ENCODE measurements around the gene CPNE4.

The CPNE4 gene

DNA sequence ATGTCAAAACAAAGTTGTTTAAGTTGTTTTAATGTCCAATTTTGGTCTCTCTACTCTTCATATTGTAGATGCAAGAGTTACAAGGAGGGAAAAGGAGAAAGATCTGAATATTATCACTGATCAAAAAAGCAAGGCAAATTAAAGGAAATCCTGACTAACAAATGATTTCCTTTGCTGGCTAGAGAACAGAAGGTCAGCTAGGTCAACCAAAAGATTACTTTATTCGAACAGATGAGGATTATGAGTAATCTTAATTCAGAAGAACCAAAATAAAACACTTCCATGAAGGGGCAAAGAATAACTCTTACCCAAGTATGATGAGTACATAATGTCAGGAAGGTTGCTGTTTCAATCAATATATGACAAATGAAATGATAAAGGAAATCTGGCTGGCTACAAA lies 33.8 kb downstream of the CPNE4 start:
- no peak overlapping the region for H3K4me3 ChIP-seq (ENCODE audit: low read depth, low read length)
- DNase-seq (ENCODE audit: low read depth) = no peak
- TF ChIP-seq, protein P1, sequence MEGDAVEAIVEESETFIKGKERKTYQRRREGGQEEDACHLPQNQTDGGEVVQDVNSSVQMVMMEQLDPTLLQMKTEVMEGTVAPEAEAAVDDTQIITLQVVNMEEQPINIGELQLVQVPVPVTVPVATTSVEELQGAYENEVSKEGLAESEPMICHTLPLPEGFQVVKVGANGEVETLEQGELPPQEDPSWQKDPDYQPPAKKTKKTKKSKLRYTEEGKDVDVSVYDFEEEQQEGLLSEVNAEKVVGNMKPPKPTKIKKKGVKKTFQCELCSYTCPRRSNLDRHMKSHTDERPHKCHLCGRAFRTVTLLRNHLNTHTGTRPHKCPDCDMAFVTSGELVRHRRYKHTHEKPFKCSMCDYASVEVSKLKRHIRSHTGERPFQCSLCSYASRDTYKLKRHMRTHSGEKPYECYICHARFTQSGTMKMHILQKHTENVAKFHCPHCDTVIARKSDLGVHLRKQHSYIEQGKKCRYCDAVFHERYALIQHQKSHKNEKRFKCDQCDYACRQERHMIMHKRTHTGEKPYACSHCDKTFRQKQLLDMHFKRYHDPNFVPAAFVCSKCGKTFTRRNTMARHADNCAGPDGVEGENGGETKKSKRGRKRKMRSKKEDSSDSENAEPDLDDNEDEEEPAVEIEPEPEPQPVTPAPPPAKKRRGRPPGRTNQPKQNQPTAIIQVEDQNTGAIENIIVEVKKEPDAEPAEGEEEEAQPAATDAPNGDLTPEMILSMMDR (IDR thresholded peaks at IDR 0.05; ENCODE audit: low read depth, low read length, missing control alignments) = no peak
- in situ Hi-C loops (cut with HindIII; ENCODE audit: low sequenced_read_pairs) = no loop called here

DNA sequence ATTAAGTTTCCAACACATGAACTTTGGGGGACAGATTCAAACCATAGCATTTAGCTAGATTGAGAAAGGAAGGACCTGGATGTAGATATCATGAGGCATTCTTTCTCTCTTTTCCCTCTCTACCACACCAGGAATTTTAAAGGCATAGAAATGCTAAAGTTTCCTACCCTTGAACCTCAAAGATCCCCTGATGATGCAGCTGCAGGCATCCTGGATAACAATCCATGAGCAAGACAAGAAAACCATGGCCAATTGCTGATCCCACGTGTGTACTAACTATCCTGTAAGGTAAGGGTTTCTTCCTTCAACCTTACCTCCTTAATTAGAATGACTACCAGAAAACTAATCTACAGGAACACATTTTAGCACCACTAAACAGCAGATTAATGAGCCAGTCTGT lies 36.8 kb downstream of the CPNE4 start:
- H3K4me3 ChIP-seq (ENCODE audit: low read depth, low read length) = no peak overlapping the region
- DNase-seq (ENCODE audit: low read depth) = no peak
- TF ChIP-seq, protein P1 (IDR thresholded peaks at IDR 0.05; ENCODE audit: low read depth, low read length, missing control alignments) = no peak
- in situ Hi-C loops (cut with HindIII; ENCODE audit: low sequenced_read_pairs) = no loop called here

DNA sequence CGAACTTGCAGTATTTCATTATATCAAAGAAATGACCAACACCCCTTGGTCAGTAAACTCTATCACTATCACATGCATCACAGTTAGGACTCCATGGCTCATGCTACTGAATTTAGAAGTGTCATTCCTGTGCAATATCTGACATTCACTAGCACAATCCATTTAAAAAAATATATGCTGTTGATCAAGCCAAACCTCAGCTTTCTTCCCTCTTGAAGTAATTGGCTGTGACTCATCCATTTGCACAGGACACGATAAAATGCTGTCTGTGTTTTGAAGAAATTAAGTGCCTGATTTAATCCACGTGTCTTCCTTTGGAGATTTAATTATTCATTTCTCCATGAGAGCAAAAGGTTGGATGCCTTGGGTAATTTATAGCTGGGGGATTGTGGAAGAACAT lies 38.9 kb downstream of the CPNE4 start:
- TF ChIP-seq, protein P1 (IDR thresholded peaks at IDR 0.05; ENCODE audit: low read depth, low read length, missing control alignments) = no peak
- in situ Hi-C loops (cut with HindIII; ENCODE audit: low sequenced_read_pairs) = no loop called here
- no peak overlapping the region for H3K4me3 ChIP-seq (ENCODE audit: low read depth, low read length)
- no peak for DNase-seq (ENCODE audit: low read depth)

DNA sequence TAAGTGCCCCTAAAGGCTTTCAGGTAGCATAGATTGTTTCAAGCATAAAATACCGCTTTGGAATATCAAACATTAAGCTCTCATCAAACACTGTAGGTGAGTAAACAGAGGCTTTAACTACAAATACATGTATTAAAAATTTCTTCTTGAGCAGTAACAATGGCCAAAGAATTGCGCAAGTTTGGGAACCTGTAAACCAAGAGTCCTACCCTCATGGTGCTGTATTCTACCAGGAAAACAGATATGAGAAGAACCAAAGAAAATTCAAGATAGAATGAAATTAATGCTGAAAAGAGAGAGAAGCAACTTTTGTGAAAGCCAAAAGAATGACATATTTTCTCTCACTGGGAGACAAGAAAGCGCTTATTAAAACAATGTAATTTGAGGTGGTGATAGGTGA lies 45.5 kb downstream of the CPNE4 start:
- H3K4me3 ChIP-seq (ENCODE audit: low read depth, low read length) = no peak overlapping the region
- TF ChIP-seq, protein P1 (IDR thresholded peaks at IDR 0.05; ENCODE audit: low read depth, low read length, missing control alignments) = no peak
- no peak for DNase-seq (ENCODE audit: low read depth)
- in situ Hi-C loops (cut with HindIII; ENCODE audit: low sequenced_read_pairs) = no loop called here

DNA sequence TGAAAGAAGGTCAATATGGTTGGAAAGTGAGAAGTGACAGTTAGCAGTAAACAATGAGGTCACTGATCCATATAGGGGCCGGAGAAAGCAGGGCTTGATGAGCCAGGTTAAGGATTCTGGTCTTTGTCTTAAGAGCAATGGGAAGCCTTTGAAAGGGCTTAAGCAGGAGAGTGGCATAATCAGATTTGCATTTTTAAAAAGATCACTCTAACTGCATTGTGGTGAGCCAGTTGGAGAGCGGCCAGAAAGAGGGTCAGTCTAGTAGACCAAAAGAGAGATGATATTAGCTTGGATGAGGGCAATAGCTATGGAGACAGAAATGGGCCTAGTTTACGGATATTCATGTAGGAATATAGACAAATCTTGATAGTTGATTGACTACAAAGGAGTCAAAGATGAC lies 46.6 kb downstream of the CPNE4 start:
- in situ Hi-C loops (cut with HindIII; ENCODE audit: low sequenced_read_pairs) = no loop called here
- DNase-seq (ENCODE audit: low read depth) = no peak
- H3K4me3 ChIP-seq (ENCODE audit: low read depth, low read length) = no peak overlapping the region
- TF ChIP-seq, protein P1 (IDR thresholded peaks at IDR 0.05; ENCODE audit: low read depth, low read length, missing control alignments) = no peak

DNA sequence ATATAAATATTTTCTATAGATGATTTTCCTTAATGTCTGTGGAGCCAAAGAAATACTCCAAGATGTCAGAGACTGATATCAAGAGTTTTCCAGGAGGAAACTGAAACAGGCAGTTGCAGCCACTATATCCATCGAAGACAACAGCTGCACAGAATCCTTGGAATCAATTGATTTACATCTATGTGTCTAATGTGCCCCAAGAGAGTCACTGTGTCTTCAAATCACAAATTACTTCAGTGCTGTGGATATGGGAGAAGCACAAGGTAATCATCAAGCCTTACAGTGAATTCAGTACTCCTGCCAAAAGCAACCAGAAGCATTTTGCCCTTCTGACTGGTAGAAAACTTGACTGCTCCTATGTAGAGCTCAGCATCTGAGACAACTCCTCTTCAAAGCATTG lies 51.1 kb downstream of the CPNE4 start:
- TF ChIP-seq, protein P1 (IDR thresholded peaks at IDR 0.05; ENCODE audit: low read depth, low read length, missing control alignments) = no peak
- in situ Hi-C loops (cut with HindIII; ENCODE audit: low sequenced_read_pairs) = no loop called here

DNA sequence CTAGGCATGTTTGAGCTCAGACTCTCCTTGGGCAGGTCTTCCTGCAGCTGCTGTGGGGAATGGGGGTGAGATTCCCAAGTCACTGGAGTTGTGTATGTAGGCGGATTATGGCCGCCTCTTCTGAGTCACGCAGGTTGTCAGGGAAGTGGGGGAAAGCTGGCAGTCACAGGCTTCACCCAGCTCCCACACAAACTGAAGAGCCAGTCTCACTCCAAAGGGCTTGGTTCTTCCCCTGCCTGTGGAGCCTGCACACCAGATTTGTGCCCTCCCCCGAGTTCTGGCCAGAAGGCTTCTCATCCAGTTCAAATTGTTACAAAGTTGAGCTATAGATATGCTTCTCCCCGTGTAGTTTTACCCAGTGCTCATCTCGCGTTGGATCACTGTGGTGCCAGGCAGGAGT lies 53.5 kb downstream of the CPNE4 start:
- no peak for DNase-seq (ENCODE audit: low read depth)
- TF ChIP-seq, protein P1 (IDR thresholded peaks at IDR 0.05; ENCODE audit: low read depth, low read length, missing control alignments) = no peak
- no peak overlapping the region for H3K4me3 ChIP-seq (ENCODE audit: low read depth, low read length)
- in situ Hi-C loops (cut with HindIII; ENCODE audit: low sequenced_read_pairs) = no loop called here

More for the DNA sequence above, 51.1 kb downstream of the CPNE4 start:
- no peak overlapping the region for H3K4me3 ChIP-seq (ENCODE audit: low read depth, low read length)
- DNase-seq (ENCODE audit: low read depth) = no peak
